Lower leg skin (tissue), 4 donors: ENCODE measurements around the gene STEAP2. TPM values are rescaled to one million over a fixed set of nuclear protein-coding genes. Genes with fewer than 3 reads are reported as not detected.

Experiments used
- DNase-seq, 2 donors: peaks; one replicate each; pipeline ENCODE4 v3.0.0-alpha.2; 2019; ENCODE audit warnings: low spot score in 2 of 2
- H3K4me3 ChIP-seq: fragments of 200-600 bp; sonication (generic); 2 replicates; pipeline ENCODE4 v1.5.1; 2017; ENCODE audit warnings: mild to moderate bottlenecking, low read depth; ENCODE audit not compliant: poor library complexity, severe bottlenecking
- CTCF ChIP-seq, 3 donors: fragments of 450-650 bp; IDR thresholded peaks; one replicate each; pipeline ENCODE4 v1.5.1; 2016; ENCODE audit warnings: antibody characterized with exemption in 3 of 3, mild to moderate bottlenecking in 3 of 3, moderate library complexity in 2 of 3
- POLR2A ChIP-seq, 2 donors: fragments of 450-650 bp; IDR thresholded peaks; one replicate each; pipeline ENCODE4 v1.6.1; 2016 to 2017; ENCODE audit warnings: antibody characterized with exemption in 2 of 2, mild to moderate bottlenecking in 1 of 2, moderate library complexity in 1 of 2
- WGBS, 2 donors: methylation state at CpG; one replicate each; pipeline ENCODE4 v1.1.5; 2018; 5-methylcytosine and 5-hydroxymethylcytosine counted together
- intact Hi-C: fragments of 100-400 bp; cut with DNase I; formaldehyde crosslinking; loops from one replicate; pipeline ENCODE4 v1.15.0; 2023; ENCODE audit warnings: low total_unique reads
- total RNA-seq, 4 donors: library from RNA; depleted of rRNA; stranded (reverse); fragments of >200 nt; gene quantifications; one replicate each; pipeline ENCODE4 v1.1.0, GENCODE V29; 2016

Gene STEAP2
- total RNA-seq, 4 donors from 2014 or later, result 2.7 to 7.9 (median 5.3) TPM

- 93 to 100% methylated on average over 1 of the region's 1 CpG for WGBS, 2 donors
- TF ChIP-seq POLR2A (IDR thresholded peaks at IDR 0.05) (no peak), CTCF (IDR thresholded peaks at IDR 0.05) (no peak)
- intact Hi-C loops, result loop anchor here (10.0 kb wide), 1 partner anchor 245 kb away; no protein-coding TSS in a partner anchor
- no peak overlapping the region for H3K4me3 ChIP-seq
- DNase-seq, result no peak
Observed at GRCh38 chr7:90169891-90170290, 41.6 kb upstream of the STEAP2 start.

- no peak overlapping the region for H3K4me3 ChIP-seq
- no peak for DNase-seq
- TF ChIP-seq POLR2A (IDR thresholded peaks at IDR 0.05) (no peak), CTCF (IDR thresholded peaks at IDR 0.05) (no peak)
- intact Hi-C loops, result no loop called here
- WGBS, 2 donors, result 73 to 79% methylated on average over 2 of the region's 2 CpGs
Observed at GRCh38 chr7:90172121-90172520, 39.4 kb upstream of the STEAP2 start.

- no peak overlapping the region for H3K4me3 ChIP-seq
- TF ChIP-seq POLR2A (IDR thresholded peaks at IDR 0.05) (no peak), CTCF (IDR thresholded peaks at IDR 0.05) (no peak)
- intact Hi-C loops, result no loop called here
- DNase-seq, result no peak
- WGBS, 2 donors, result 91 to 92% methylated on average over 6 of the region's 6 CpGs
Observed at GRCh38 chr7:90172624-90173023, 38.9 kb upstream of the STEAP2 start.

- no peak for TF ChIP-seq POLR2A (IDR thresholded peaks at IDR 0.05)
- TF ChIP-seq CTCF (IDR thresholded peaks at IDR 0.05), result no peak
- intact Hi-C loops, result no loop called here
- DNase-seq, result no peak
- no peak overlapping the region for H3K4me3 ChIP-seq
- 86 to 93% methylated on average over 4 of the region's 4 CpGs for WGBS, 2 donors
Observed at GRCh38 chr7:90173127-90173844, 38.3 kb upstream of the STEAP2 start.

- intact Hi-C loops, result no loop called here
- no peak for TF ChIP-seq POLR2A (IDR thresholded peaks at IDR 0.05)
- TF ChIP-seq CTCF (IDR thresholded peaks at IDR 0.05), result no peak
- 58 to 90% methylated on average over 4 of the region's 4 CpGs for WGBS, 2 donors
- DNase-seq, result no peak
- H3K4me3 ChIP-seq, result no peak overlapping the region
Observed at GRCh38 chr7:90175667-90176066, 35.9 kb upstream of the STEAP2 start.

- intact Hi-C loops, result no loop called here
- 86 to 95% methylated on average over 1 of the region's 1 CpG for WGBS, 2 donors
Observed at GRCh38 chr7:90176195-90176594, 35.3 kb upstream of the STEAP2 start.

More at GRCh38 chr7:90176195-90176594, 35.3 kb upstream of the STEAP2 start:
- no peak for DNase-seq
- TF ChIP-seq CTCF (IDR thresholded peaks at IDR 0.05) (no peak), POLR2A (IDR thresholded peaks at IDR 0.05) (no peak)
- no peak overlapping the region for H3K4me3 ChIP-seq
